ENCODE measurements around the gene CORO7.

CORO7 gene

GRCh38 chr16:4426021-4426684 is 9.8 kb upstream of the CORO7 start:
- DNase-seq = peak; percentile 39

- peak; percentile 98 for DNase-seq
These were observed 9.1 kb upstream of the CORO7 start, which contains the start of gene DNAJA3 for GRCh38 chr16:4425378-4426020. Gene DNAJA3 (plus strand): TSS chr16:4425868. CDS start chr16:4425882, 14 bp downstream.

- DNase-seq = no peak
These were observed 4.2 kb upstream of the CORO7 start for GRCh38 chr16:4420505-4421105.

GRCh38 chr16:4419402-4419959 is 3.1 kb upstream of the CORO7 start:
- DNase-seq = no peak

GRCh38 chr16:4415538-4416199 is 727 bp downstream of the CORO7 start:
- DNase-seq = peak; percentile 78

GRCh38 chr16:4414187-4414917 is 2.0 kb downstream of the CORO7 start:
- DNase-seq = no peak

GRCh38 chr16:4412854-4413253 is 3.5 kb downstream of the CORO7 start:
- DNase-seq = no peak

- DNase-seq = no peak
These were observed 4.2 kb downstream of the CORO7 start for GRCh38 chr16:4412159-4412558.

- no peak for DNase-seq
These were observed 4.7 kb downstream of the CORO7 start for GRCh38 chr16:4411684-4412083.

- DNase-seq = no peak
These were observed 5.9 kb downstream of the CORO7 start for GRCh38 chr16:4410335-4411075.

- DNase-seq = no peak
These were observed 7.1 kb downstream of the CORO7 start for GRCh38 chr16:4409081-4409932.

GRCh38 chr16:4408323-4408690 is 8.1 kb downstream of the CORO7 start:
- no peak for DNase-seq

GRCh38 chr16:4407543-4408322 is 8.7 kb downstream of the CORO7 start:
- no peak for DNase-seq

GRCh38 chr16:4404967-4405696 is 11.3 kb downstream of the CORO7 start:
- no peak for DNase-seq

GRCh38 chr16:4404247-4404966 is 12.0 kb downstream of the CORO7 start:
- DNase-seq = peak; percentile 70

GRCh38 chr16:4403133-4403949 is 13.1 kb downstream of the CORO7 start:
- DNase-seq = no peak

GRCh38 chr16:4402439-4403132 is 13.8 kb downstream of the CORO7 start:
- peak; percentile 85 for DNase-seq

Measured in hematopoietic multipotent progenitor cell treated with erythropoietin and hydrocortisone succinate and interleukin-3 and kit ligand, for 6 days (in vitro differentiated cells).